NT2/D1 (cell line): ENCODE data around the gene ROCK1.

ENCODE experiments used
- DNase-seq: peaks from one replicate; pipeline ENCODE4 v3.0.0-alpha.2; 2011; ENCODE audit warnings: low read depth, low spot score
- H3K27me3 ChIP-seq: 2 replicates; pipeline ENCODE4 v1.6.0; 2011; ENCODE audit warnings: mild to moderate bottlenecking; ENCODE audit not compliant: insufficient read length, insufficient read depth
- H3K36me3 ChIP-seq: 2 replicates; pipeline ENCODE4 v1.6.1; 2011; ENCODE audit warnings: mild to moderate bottlenecking, low read length, mixed read lengths; ENCODE audit not compliant: insufficient read depth, insufficient read length
- H3K4me1 ChIP-seq: 2 replicates; pipeline ENCODE4 v1.5.1; 2011; ENCODE audit not compliant: insufficient read depth, insufficient read length
- H3K4me3 ChIP-seq: 2 replicates; pipeline ENCODE4 v1.5.1; 2011; ENCODE audit warnings: low read depth; ENCODE audit not compliant: insufficient read length
- H3K9ac ChIP-seq: 2 replicates; pipeline ENCODE4 v1.6.0; 2011; ENCODE audit warnings: low read depth; ENCODE audit not compliant: insufficient read length
- H3K9me3 ChIP-seq: 2 replicates; pipeline ENCODE4 v1.5.1; 2011; ENCODE audit warnings: mild to moderate bottlenecking, low read length; ENCODE audit not compliant: insufficient read depth
- SUZ12 ChIP-seq: IDR thresholded peaks from 2 replicates; pipeline ENCODE4 v1.6.1; 2011; ENCODE audit not compliant: insufficient read length, insufficient read depth; ENCODE audit errors: extremely low read depth
- YY1 ChIP-seq: IDR thresholded peaks from 2 replicates; pipeline ENCODE4 v1.6.1; 2011; ENCODE audit not compliant: insufficient read length, insufficient read depth
- ZNF274 ChIP-seq: IDR thresholded peaks from 2 replicates; pipeline ENCODE4 v1.6.1; 2011; ENCODE audit warnings: mild to moderate bottlenecking, low read depth, low read length

The ROCK1 gene

GRCh38 chr18:21084511-21085078, 27.0 kb downstream of the ROCK1 start:
- Histone ChIP-seq H3K4me1 (no peaks in the 10 kb centered on the region), H3K9me3 (no peaks in the 10 kb centered on the region), H3K9ac (no peak overlapping the region), H3K27me3 (no peaks in the 10 kb centered on the region), H3K36me3 (no peaks in the 10 kb centered on the region), H3K4me3 (no peak overlapping the region)
- DNase-seq, result no peak
- TF ChIP-seq ZNF274, result no peak
- TF ChIP-seq YY1, result no peak
- TF ChIP-seq SUZ12, result no peak

GRCh38 chr18:21083017-21083416, 28.6 kb downstream of the ROCK1 start:
- TF ChIP-seq SUZ12 (no peak), YY1 (no peak), ZNF274 (no peak)
- Histone ChIP-seq H3K9ac (no peak overlapping the region), H3K36me3 (no peaks in the 10 kb centered on the region), H3K9me3 (no peaks in the 10 kb centered on the region), H3K4me3 (no peak overlapping the region), H3K27me3 (no peaks in the 10 kb centered on the region), H3K4me1 (no peaks in the 10 kb centered on the region)
- no peak for DNase-seq

- TF ChIP-seq ZNF274 (no peak), YY1 (no peak), SUZ12 (no peak)
- no peaks in the 10 kb centered on the region for H3K36me3 ChIP-seq
- H3K9me3 ChIP-seq, result no peaks in the 10 kb centered on the region
- no peaks in the 10 kb centered on the region for H3K27me3 ChIP-seq
- H3K4me1 ChIP-seq, result no peaks in the 10 kb centered on the region
- H3K9ac ChIP-seq, result no peak overlapping the region
- H3K4me3 ChIP-seq, result no peak overlapping the region
- DNase-seq, result no peak
Observed at GRCh38 chr18:21081426-21081825, 30.2 kb downstream of the ROCK1 start.

- no peaks in the 10 kb centered on the region for H3K36me3 ChIP-seq
- H3K4me1 ChIP-seq, result no peaks in the 10 kb centered on the region
- no peak overlapping the region for H3K9ac ChIP-seq
- TF ChIP-seq SUZ12 (no peak), YY1 (no peak), ZNF274 (no peak)
- no peaks in the 10 kb centered on the region for H3K9me3 ChIP-seq
- DNase-seq, result no peak
- no peak overlapping the region for H3K4me3 ChIP-seq
- H3K27me3 ChIP-seq, result no peaks in the 10 kb centered on the region
Observed at GRCh38 chr18:21080576-21080975, 31.0 kb downstream of the ROCK1 start.

GRCh38 chr18:21074336-21075323, 37.0 kb downstream of the ROCK1 start:
- Histone ChIP-seq H3K4me1 (no peaks in the 10 kb centered on the region), H3K36me3 (no peaks in the 10 kb centered on the region), H3K27me3 (no peaks in the 10 kb centered on the region), H3K9me3 (no peaks in the 10 kb centered on the region), H3K4me3 (no peak overlapping the region), H3K9ac (no peak overlapping the region)
- TF ChIP-seq YY1 (no peak), ZNF274 (no peak), SUZ12 (no peak)
- DNase-seq, result no peak

GRCh38 chr18:21073180-21073579, 38.4 kb downstream of the ROCK1 start:
- H3K9me3 ChIP-seq, result no peaks in the 10 kb centered on the region
- H3K4me1 ChIP-seq, result no peaks in the 10 kb centered on the region
- TF ChIP-seq YY1 (no peak), SUZ12 (no peak), ZNF274 (no peak)
- H3K27me3 ChIP-seq, result no peaks in the 10 kb centered on the region
- DNase-seq, result no peak
- H3K4me3 ChIP-seq, result no peak overlapping the region
- no peaks in the 10 kb centered on the region for H3K36me3 ChIP-seq
- no peak overlapping the region for H3K9ac ChIP-seq

GRCh38 chr18:21071071-21071470, 40.5 kb downstream of the ROCK1 start:
- DNase-seq, result no peak
- Histone ChIP-seq H3K9ac (no peak overlapping the region), H3K27me3 (no peaks in the 10 kb centered on the region), H3K36me3 (no peaks in the 10 kb centered on the region), H3K4me1 (no peaks in the 10 kb centered on the region), H3K4me3 (no peak overlapping the region), H3K9me3 (no peaks in the 10 kb centered on the region)
- TF ChIP-seq YY1 (no peak), ZNF274 (no peak), SUZ12 (no peak)
